Sciatic nerve (tissue), 2 donors: ENCODE measurements around the gene MDC1. TPM values are rescaled to one million over a fixed set of nuclear protein-coding genes. Genes with fewer than 3 reads are reported as not detected.

Source experiments
- ATAC-seq: fragments of 200-7000 bp; cut with Tn5 transposase; one replicate; pipeline ENCODE4 v1.9.1; 2020; ENCODE audit warnings: mild to moderate bottlenecking, moderate library complexity
- DNase-seq: peaks from one replicate; pipeline ENCODE4 v3.0.0-alpha.2; 2020; ENCODE audit warnings: low spot score
- intact Hi-C: fragments of 100-400 bp; cut with DNase I; formaldehyde crosslinking; loops from one replicate; pipeline ENCODE4 v1.14.2; 2022
- total RNA-seq: library from RNA; stranded (reverse); fragmentation: NEBNext Ultra II Directional; extraction: Animal tissue kit (Norgen Biotek cat#: 25700); gene quantifications from one replicate; pipeline ENCODE4 v1.2.1, GENCODE V29; 2021
- donor health status: DM: no; HTN: no; CAD: no.
- donor health status: DM: no; HTN: no; CAD: no.

Gene MDC1
- total RNA-seq, 1 donor from 2014 or later: 43.2 TPM

GRCh38 chr6:30716879-30717128 lies 277 bp downstream of the MDC1 start:
- intact Hi-C loops: no loop called here
- no peak for ATAC-seq
- DNase-seq: no peak

DNA sequence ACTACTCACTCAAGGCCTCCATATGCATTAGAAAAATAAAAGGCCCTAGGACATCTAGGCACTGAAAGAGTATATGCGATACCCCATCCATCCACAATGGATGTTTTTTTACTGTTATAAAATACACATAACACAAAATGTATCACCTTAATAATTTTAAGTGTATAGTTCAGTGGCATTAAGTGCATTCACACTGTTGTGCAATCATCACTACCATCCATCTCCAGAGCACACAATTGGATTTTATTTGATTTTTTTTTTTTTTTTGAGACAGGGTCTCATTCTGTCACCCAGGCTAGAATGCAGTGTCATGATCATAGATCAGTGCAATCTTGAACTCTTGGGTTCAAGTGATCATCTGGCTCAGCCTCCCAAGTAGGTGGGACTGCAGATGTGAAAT lies 2.8 kb downstream of the MDC1 start:
- DNase-seq (no peak), ATAC-seq (no peak)
- intact Hi-C loops: no loop called here

DNA sequence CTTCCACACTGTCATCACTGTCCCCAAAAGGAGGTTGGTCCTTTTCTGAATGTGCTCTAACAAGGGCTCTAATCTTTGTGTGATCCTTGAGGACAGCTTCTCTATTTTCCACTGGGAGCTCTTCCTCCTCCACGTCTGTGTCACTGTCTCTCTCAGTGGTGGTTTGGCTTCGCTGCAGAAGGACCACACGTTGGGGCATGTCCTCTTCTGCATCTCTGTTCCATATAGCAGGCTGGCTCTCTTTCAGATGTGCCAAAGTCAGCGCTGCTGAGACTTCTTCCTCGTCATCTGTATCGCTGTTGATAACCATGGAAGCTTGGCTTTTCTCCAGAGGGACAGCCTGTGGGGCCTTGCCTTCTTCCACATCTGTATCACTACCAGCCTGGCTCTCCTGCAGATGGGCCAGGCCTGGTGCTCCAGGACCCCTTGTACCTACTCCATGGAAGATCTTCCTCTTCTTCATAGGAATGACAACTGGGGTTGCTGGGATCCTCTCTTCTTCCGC lies 4.6 kb downstream of the MDC1 start:
- ATAC-seq: no peak
- intact Hi-C loops: no loop called here
- DNase-seq: no peak

- intact Hi-C loops: no loop called here
- DNase-seq: no peak
- ATAC-seq: no peak
These were observed 5.2 kb downstream of the MDC1 start for GRCh38 chr6:30711758-30712380.

DNA sequence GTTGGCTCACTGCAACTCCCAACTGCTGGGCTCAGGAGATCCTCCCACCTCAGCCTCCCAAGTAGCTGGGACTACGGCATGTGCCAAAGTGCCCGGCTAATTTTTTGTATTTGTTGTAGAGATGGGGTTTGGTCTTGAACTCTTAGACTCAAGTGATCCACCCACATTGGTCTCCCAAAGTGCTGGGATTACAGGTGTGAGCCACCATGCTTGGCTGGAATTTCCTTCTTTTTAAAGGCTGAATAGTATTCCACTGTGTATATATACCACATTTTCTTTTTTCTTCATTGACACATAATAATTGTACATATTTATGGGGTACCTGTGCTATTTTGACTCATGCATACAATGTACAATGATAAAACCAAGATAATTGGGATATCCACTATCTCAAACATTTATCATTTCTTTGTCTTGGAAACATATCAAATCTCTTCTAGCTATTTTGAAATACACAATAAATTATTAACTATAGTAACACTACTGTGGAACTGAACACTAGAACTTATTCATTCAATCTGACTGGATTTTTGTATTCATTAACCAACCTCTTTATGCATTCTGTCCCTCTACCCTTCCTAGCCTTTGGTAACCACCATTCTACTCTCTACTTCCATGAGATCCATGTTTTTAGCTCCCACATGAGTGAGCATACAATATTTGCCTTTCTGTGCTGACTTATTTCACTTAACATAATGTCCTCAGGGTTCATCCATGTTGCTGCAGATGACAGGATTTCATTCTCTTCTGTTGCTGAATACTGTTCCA lies 7.8 kb downstream of the MDC1 start:
- intact Hi-C loops: no loop called here
- DNase-seq (no peak), ATAC-seq (no peak)

DNA sequence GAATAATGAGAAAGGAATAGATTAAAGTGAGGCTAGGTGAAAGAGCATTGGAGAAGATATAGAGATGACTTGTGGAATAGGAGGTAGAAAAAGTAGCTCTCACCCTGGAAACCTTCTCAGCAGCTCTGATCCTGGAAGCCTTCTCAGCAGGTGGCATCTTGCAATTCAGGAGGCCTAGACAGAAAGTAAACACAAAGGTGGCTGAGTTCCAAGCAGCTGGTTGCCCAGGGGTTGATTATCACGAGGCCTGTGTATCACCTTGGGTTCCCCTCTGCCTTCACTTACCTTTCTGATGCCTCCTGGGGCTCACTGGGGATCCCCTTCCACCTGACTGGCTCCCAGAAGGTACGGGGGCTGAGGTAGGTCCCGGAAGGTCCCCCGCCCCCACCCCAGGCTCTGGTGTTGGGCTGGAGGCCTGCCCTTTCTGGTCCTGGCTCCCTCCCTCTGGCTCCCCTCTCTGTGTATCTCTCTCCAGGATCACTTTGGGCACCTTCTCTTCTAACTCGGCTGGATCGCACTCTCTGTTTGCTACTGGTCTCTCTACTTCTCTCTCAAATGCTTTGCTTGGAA lies 9.7 kb downstream of the MDC1 start:
- DNase-seq (no peak), ATAC-seq (no peak)
- intact Hi-C loops: no loop called here

DNA sequence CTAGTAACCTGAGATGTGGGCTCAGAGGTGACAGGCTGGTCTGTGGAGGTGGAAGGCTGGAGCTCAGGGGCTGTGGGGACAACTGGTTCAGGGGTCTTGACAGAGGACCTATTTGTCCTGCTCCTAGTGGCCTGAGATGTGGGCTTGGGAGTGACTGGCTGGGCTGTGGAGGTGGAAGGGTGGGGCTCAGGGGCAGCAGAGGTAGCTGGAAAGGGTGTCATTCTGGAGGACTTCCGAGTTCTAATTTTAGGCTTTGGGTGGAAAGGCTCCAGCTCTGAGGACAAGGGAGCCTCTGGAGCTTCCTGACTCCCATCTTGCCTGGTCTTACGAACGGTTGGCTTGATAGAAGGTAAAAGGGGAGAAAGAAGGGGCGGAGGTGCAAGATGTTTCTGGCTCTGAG lies 11.5 kb downstream of the MDC1 start:
- no peak for ATAC-seq
- intact Hi-C loops: no loop called here
- no peak for DNase-seq

GRCh38 chr6:30703821-30704220 lies 13.3 kb downstream of the MDC1 start:
- no peak for ATAC-seq
- DNase-seq: no peak
- intact Hi-C loops: no loop called here

- intact Hi-C loops: no loop called here
- DNase-seq: no peak
- no peak for ATAC-seq
These were observed 14.1 kb downstream of the MDC1 start for GRCh38 chr6:30703011-30703410.

DNA sequence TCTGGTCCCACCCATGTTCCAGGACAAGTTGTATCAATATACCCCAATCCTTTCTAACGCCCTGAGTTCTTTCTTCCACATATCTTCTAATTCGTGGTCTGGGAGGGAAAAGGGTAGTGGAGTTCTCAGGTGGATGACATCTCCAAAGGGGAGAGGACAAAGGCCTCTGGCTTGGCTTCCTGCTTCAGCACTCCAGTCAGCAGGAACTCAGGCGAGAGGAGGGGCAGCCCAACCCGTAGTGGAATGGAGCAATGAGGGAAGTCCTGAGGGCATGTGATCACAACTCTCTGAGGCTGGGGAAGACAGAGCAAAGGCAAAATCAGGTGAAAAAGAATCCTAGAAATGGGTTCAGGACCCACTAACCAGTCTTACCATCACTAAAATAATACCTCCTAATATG lies 16.7 kb downstream of the MDC1 start:
- intact Hi-C loops: no loop called here
- peak; percentile 50 for ATAC-seq
- no peak for DNase-seq

- DNase-seq (no peak), ATAC-seq (no peak)
- intact Hi-C loops: no loop called here
These were observed 20.6 kb downstream of the MDC1 start for GRCh38 chr6:30696432-30696831.

- intact Hi-C loops: no loop called here
- DNase-seq: no peak
- no peak for ATAC-seq
These were observed 25.8 kb downstream of the MDC1 start for GRCh38 chr6:30691208-30691847.

- intact Hi-C loops: no loop called here
- DNase-seq: peak; percentile 90
- ATAC-seq: peak; percentile 76
These were observed 26.5 kb downstream of the MDC1 start, which contains the start of gene NRM for GRCh38 chr6:30690403-30691207. Gene NRM (minus strand): TSS chr6:30690984. CDS start chr6:30690974, 10 bp downstream.

DNA sequence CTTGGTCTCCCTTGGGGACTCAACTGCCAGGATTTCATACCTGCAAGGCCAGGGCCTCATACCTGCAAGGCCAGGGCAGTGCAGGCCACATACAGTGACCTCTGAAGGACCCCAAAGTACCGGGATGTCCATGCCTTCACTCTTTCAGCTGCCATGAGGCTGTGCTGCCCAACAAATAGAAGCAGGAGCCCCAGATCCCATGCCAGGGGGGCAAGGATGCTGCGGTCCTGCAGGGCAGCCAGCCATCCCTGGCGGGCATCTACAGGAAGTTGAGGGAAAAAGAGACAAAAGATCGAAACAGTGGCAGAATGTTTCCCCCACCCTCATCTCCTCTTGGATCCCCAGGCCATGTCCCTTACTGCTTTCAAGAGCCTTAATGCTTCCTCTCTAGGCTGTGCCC lies 27.1 kb downstream of the MDC1 start:
- ATAC-seq: no peak

GRCh38 chr6:30689022-30689865 lies 27.8 kb downstream of the MDC1 start:
- intact Hi-C loops: no loop called here
- no peak for DNase-seq
- ATAC-seq: no peak

More for the DNA sequence above, 27.1 kb downstream of the MDC1 start:
- no peak for DNase-seq
- intact Hi-C loops: no loop called here

DNA sequence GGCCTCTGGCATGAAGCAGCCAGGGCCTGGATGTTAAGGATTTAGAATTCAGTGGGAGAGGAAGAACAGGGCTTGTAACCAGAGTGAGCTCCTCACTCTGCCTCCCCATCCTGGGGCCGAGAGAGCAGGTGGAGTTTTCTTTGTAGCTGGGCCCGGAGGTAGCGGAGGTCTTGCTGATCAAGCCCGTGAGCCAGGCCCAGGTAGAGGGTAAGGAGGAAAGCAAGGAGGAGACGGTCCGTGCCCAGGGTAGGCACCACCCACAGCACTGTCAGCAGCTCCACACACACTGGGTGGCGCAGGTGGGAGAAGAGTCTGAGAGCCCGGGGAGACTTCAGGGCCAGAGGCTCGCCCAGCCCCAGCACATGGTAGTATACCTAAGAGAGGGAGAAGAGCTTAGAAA lies 28.5 kb downstream of the MDC1 start:
- intact Hi-C loops: no loop called here
- ATAC-seq (no peak), DNase-seq (no peak)

GRCh38 chr6:30687659-30688431 lies 29.2 kb downstream of the MDC1 start:
- DNase-seq (peak; percentile 80), ATAC-seq (peak; percentile 35)
- intact Hi-C loops: no loop called here
